CD4-positive, alpha-beta T cell treated with Interferon alpha-2 for 1 hour (primary cell): ENCODE measurements around the gene LMOD1.
A peak's percentile ranks its signal among the peaks of the same experiment; 100 is the strongest.
"Not testable (repeated sequence)": the region's sequence is repeated elsewhere in the genome, so short reads cannot be mapped to it uniquely, and the experiment has no call there.

ENCODE experiments used
- DNase-seq, 2 donors: peaks; one replicate each; pipeline ENCODE4 v3.0.0-alpha.2; 2020 to 2022

LMOD1 gene

DNA sequence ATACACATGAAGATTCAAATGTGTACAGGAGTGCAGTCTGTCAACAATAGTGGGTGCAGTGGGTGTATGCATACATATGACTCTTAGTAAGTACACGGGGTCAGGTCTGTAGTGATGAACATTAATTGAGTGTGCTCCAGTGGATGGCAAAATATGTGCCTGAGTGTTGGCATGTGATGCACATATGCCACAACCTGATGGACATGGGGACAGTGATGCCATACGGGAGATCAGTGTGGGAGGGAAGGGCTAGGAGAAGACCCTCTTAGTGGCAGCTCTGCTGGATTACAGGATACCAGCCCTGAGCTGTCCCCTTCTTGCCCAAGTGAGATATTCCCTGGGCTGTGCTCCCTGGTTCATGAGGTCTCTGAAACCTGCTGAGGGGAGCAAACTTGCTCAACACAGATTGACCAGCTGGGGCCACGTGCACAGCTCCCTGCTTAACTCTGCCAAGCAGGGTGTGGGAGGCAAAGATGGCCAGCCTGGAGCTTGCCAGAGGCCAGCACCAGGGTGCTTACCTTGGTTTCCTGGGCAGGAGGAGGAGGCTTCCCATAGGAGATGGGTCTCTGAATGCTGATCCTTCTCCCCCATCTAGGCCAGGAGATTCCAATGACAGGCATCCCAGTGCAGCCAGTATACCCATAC lies 55.4 kb downstream of the LMOD1 start:
- DNase-seq = no peak

DNA sequence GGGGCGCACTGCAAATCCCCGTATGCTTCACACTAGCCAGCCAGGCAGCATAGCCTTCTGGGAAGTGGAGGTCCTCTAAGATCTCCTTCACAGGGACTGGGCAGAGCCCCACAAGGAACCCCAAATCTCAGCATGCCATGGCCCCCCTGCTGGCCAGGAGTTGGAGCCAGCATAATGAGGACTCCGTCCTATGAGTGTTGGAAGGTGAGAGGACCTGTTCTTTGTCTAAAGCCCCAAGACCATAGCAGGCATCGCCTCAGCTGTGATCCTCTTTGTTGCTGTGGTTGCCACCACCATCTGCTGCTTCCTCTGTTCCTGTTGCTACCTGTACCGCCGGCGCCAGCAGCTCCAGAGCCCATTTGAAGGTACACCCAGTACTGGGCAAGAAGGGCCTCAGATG lies 56.1 kb downstream of the LMOD1 start:
- DNase-seq = no peak

DNA sequence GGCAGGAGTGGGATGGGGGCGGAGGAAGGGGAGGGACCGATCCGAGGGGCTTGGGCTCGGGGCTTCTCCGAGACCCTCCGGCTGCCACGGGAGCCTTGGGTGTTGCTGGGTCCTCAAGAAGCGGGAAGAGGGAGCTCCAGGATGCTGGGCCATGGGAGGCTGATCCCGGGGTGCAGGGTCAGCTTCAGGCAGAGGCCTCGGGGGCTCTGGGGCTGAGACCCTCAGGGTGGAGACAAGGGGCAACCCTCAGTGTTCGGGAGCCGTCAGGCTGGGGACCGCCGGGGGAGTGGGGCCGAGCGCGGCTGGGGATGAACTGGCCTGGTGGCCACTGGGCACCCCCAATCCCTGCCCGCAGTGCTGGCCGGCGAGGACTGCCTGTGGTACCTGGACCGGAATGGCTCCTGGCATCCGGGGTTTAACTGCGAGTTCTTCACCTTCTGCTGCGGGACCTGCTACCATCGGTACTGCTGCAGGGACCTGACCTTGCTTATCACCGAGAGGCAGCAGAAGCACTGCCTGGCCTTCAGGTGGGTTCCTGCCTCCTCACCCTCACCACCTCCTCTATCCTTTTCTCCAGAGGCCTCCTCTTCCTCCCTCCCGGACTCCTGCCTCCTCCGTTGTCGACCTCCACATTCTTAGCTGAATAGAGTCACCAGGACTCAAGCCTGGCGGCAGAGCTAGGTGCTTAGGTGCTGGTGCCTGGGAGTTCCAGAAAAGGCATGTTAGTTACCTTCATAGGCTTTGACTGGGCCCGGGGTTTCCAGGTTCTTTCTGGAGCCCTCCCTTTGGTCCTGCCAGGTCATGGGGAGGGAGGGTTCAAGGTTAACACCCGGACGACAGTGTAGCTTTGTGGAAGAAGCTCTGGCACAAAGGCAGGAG lies 57.0 kb downstream of the LMOD1 start:
- no peak for DNase-seq

DNA sequence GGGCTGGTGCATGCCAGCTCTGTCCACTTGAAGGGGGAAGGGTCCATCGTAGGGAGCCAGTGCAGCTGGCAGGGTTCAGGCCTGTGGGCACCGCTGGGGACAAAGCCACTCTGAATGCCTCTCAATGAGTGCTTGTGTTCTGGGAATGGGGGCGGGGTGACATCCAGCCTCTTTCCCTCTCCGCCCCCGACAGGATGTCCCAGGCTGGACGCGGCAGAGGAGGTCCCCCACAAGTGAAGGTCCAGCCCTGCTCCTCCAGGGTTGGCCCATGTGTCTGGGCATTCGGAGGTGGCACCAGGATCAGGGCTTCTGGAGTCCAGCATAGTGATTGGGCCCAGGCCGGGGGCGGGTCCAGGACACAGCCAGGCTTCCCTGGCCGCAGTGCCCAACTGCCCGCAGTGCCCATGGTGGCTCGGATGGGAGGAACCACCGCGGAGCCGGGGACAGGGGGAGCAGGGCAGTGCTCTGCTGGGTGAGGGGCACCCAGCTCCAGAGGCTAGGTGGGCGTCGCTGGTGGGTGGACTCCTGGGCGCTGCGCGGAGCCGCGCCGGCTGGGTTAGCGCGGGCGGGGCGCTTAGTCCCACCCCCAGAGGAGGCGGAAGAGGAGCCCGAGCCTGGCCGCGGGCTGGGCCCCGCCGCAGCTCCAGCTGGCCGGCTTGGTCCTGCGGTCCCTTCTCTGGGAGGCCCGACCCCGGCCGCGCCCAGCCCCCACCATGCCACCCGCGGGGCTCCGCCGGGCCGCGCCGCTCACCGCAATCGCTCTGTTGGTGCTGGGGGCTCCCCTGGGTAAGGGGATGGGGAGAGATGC lies 57.9 kb downstream of the LMOD1 start, which contains the start of gene SHISA4:
Gene SHISA4 (plus strand): TSS at position 617 of the 808 bp plus-strand sequence. CDS start 97 bp downstream, at position 714.
- DNase-seq = peak in 1 of 2 donors; percentile 23

DNA sequence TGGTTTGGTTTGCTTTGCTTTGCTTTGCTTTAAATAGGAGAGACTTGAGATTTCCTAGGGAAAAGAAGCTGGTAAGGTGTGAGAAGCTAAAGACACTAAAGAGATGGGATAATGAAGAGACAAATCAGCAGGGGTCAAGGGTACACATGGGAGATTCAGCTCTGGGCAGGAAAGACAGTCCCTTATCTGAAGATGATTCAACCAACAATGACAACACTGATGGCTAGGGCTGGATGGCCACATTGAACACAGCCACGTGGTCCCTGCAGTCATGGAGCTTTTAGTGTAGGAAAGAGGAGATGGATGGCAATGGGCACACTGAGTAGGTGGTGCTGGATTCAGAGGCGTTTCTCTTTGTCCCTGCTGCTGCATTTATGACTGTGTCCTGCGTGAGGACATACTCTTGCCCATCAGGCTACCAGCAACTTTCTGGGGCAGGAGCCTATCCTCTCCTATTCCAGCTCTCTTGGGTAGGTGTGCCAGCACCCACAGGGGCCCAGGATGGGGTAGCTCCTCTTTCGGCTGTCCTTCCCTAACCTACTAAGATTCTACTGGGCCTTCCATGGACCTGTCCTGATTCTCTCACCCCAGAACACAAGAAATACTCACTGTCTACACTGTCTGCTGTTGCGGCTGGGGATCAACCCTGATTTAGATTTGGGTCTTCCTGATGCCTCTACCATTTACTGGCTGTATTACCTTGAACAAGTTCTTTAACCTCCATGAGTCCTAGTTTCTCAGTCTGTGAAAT lies 59.1 kb downstream of the LMOD1 start:
- DNase-seq = no peak

DNA sequence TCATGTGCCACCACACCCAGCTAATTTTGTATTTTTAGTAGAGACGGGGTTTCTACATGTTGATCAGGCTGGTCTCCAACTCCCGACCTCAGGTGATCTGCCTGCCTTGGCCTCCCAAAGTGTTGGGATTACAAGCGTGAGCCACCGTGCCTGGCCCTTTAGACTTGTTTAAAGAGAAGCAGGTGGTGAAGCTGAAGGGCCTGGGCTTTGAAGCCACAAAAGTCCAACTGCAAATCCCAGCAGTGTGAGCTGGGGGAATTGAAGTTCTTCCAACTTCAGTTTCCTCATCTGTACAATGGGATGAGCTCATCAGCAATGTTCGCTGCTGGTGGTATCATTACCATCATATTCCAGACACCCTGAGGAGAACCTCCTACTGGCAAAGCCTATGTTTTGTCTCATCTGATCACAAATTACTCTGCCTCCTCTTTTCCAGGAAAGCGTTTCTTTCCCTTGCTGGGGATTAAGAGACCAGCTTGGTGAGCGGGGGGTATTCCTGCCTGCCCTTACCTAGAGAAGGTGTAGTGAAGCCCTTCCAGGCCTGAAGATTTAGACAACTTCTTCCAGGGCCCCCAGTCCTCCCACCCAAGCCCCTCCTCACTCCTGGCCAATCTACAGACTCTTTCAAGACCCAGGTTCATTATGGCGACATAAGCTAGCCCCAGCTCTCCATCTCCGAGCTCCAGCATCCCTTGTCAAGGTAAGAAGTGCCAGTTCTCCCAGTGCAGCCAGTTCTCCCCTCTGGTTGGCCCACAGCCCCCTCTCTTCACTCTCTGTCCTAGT lies 60.1 kb downstream of the LMOD1 start:
- no peak for DNase-seq

DNA sequence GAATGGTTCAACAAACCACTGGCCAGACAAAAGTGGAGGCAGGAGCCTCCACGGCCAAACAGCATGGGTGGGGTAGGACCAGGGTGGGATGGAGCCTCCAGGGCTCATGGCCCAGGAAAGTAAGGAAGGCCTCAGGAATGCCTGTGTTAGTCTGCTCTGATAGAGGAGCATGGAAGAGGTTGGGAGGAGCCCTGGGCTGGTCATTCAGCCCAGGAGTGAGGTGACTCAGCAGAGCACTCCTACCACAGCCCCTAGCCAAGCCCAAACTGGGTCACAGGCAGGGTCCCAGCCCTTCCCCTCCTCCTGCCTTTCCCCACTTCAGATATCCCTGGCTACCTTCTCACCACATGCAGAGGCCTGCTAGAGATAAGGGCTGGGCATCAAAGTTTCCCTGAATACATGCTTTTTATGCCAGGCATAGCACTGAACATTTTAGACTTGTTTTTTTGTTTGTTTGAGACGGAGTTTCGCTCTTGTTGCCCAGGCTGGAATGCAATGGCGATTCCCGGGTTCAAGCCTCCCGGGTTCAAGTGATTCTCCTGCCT lies 60.7 kb downstream of the LMOD1 start:
- no peak for DNase-seq

DNA sequence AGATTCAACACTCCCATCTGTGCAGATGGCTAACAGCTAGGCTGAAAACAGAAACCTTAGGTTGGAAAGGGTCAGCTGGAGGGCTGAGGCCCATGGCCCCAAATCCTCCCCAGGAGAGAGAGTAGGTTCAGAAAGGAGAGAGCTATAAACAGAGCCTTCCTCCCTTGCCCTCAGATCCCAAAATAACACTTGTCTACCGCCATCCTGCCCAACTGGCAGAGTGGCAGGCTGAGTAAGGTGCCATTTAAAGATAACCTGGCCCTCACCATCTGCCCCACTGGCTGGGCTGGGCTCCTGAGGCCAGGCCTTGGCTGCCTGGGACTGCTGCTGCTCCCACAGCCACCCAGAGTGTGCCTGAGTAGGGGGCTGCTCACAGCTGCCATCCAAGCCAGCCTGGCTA lies 61.9 kb downstream of the LMOD1 start:
- no peak for DNase-seq

DNA sequence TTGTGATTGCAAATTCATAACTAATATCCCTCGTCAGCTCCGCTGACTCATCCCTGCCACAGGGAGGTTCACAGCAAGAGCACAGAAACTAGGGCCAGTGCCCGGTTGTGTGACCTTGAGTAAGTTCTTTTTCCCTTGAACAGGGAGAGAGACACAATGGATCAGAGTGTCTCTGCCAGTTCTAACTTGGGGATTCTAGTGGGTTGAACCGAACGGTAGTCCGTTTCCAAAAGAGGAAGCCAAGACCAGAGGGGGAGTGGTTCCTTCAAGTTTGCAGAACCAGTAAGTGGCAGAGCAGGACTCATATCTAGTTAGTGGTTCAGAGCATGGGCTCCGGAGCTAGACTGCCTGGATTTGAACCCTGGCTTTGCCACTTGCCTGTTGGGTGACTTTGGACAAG lies 62.6 kb downstream of the LMOD1 start:
- DNase-seq = peak in 1 of 2 donors; percentile 7

DNA sequence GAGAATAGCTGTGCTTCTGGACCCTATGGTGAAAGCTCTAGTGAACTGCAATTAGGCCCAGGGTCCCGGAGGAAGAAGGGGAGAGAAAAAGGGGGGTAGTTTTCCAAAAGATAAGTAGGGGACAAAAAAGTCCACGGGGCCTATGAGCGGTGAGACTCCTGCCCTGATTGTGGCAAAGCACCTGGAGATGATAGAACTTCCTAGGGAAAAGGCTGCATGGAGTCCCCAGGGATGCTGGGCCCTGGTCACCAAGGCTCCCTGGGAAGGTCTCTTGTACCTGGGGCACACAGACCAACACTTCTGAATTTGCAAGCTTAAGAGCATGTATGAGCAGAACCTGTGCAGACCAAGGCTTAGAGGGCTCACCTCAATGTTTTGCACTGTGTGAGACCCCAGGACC lies 63.1 kb downstream of the LMOD1 start:
- no peak for DNase-seq

DNA sequence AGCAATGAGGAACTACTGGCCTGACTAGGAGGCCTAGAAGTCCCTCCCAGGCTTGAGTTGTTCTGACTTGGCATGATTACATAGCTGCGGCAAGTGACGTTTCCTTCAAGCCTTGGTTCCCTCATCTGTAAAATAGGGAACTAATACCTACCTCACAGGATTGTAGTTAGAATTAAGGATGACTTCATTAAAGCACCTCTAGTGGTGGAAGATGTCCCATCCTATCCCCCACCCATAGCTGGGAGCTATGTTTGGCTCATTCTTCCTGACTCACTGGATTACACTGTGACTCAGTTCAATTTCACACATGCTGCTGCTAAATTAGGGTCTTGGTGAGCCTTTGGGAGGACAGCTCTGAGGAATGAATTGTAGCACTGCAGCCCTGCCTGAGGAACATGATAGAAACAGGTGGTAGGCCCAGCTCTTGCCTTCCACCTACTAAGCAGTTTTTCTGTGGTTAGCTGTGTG lies 63.6 kb downstream of the LMOD1 start:
- peak; percentile 22 to 58 for DNase-seq

DNA sequence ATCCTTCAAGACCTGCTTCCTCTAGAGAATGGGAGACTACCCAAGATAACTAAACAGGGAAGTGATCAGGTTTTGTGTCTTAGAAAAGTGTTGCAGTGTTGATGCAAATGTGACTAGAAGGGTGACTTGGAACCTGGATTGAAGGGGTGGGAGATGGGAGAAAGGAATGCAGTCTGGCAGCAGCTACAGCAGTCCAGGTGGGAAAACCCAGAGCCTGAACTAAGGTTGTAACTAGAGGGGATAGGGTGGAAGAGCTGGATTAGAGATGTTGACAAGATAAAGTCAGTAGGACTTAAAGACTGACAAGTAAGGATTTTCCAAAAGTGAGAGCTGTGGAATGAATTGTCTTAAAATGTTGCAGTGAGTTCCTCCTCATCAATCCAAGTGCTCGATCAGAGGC lies 64.7 kb downstream of the LMOD1 start:
- DNase-seq = no peak

DNA sequence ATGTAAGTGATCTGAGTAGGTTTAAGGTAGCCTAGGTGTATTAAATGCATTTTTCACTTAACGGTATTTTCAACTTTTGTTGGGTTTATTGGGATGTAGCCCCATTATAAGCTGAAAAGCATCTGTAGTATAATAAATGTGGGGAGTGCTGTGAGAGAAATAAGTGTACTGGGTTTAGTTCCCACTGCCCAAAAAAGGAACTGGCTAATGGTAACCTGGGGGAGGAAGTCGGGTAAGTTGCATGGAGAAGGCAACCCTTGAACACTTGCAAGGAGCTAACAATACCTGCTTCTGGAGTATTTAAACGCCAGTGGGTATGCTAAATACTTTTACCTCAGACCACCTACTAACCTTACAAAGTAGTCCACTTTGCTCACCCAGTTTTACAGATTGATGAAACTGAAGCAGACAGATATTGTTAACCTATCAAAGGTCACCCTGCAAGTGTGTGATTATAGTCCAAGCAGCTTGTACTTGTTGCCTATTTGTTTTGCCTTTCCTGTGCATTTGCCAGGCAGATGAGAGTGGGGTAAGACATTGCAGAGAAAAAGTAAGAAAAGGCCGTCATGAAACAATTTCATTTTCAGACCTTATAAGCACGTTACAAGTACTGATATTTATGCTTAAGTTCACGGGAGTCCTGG lies 65.3 kb downstream of the LMOD1 start:
- DNase-seq = no peak

DNA sequence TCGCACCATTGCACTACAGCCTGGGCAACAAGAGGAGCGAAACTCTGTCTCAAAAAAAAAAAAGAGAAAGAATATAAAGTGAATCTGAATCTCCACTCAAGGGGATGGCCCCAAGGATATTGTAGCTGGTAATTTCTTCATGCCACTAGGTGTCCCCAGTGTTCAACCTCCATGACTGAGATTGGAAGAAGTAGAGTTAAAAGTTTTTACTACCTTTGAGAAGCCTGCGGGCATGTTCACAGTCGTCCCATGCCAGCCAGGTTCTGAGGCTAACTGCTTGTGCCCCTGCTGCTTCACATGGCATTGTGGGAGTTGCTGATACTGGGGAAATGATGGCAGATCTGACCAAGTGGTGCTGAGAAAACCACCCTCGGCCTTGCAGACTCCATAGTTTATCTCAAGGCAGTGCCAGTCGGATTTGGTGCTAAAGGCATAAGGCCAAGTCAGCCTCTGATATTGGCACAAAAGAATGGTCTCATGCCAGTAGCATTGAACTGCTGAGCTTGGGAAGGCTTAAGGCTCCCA lies 68.4 kb downstream of the LMOD1 start:
- DNase-seq = peak in 1 of 2 donors; percentile 32

DNA sequence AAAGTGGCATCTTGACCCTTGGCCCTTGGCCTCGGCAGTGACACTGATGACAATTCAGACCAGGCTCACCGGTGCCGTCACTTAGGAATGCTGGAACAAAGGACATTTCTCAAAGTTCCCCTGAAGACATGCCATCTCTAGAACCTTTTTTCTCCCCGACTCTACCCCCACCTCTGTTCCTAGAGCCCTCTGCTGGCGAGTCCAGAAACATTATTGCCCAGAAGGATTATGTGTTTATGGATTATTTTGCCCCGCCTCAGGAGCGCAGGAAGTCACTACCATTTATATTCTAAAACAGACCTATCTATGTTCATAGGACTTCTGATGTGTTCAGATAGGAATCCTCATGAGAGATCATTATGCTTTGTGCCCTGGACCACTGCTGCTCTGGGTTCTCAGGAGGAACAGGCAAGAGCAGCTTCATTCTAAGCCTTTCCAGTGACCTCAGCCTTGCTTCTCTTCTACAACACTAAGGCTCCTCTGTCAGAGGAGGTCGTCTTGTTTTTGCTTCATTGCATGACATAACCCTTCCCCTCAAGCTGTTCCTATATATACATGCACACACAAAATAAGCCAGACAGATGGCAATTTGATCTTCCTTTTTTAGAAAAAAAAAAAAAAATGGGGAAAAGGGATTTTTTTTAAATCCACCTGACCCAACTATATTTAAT lies 70.1 kb downstream of the LMOD1 start:
- DNase-seq = no peak

DNA sequence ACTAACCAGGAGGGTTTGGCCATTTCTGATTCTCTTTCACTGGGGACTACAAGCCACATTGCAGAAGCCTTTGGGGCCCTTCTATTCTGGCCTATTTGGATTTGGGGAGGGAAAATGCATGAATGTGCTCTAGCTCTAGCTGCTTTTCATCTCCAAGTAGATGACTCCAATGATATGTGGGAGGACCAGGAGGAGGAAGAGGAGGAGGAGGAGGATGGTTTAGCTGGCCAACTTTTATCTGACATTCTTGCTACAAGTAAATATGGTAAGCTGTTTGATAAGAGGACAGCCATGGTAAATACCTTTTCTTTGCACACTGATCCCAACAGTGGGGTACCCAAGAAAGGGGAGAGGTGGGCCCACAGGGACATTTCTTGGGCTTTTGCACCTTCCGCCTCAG lies 71.7 kb downstream of the LMOD1 start:
- DNase-seq = no peak

DNA sequence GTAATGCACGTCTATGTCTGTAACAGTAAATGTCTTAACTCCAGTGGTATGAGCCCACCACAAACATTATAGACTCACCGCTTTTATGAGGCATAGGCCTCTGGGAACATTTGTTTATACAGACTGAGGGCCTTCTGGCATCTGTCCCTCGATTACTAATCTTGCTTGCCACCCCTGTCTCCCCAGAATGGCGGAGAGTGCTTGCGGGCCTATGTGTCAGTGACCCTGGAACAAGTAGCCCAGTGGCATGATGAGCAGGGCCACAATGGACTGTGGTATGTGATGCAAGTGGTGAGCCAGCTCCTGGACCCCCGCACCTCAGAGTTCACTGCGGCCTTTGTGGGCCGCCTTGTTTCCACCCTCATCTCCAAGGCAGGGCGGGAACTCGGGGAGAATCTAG lies 76.0 kb downstream of the LMOD1 start:
- DNase-seq = no peak

DNA sequence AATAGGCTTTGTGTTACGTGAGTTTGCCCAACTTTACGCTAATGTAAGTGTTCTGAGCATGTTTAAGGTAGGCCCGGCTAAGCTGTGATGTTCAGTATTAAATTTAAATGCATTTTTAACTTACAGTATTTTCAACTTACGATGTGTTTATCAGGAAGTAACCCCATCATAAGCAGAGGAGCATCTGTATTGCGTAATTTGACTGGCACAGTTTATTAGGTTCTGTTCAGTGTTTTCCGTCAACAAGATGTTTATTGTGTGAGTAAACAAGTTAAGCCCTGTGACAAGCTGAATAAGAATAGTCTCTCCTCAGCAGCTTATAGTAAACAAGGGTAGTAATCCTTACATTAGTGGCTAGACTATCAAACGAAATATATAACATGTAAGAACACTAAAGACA lies 84.9 kb downstream of the LMOD1 start:
- no peak for DNase-seq

DNA sequence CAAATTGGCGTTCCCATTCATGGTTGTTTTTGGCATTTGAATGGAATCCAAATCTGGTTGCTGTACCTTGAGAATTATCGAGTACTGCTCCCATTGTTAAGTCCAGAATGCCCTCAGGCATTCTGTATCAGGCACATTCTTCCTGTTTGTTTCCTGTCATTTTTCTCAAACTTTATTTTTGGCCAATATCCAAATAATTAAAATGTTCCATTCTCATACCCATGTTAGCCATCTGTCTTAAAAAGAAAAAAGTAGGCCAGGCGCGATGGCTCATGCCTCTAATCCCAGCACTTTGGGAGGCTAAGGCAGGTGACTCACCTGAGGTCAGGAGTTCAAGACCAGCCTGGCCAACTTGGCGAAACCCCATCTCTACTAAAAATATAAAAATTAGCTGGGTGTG lies 86.9 kb downstream of the LMOD1 start:
- no peak for DNase-seq

DNA sequence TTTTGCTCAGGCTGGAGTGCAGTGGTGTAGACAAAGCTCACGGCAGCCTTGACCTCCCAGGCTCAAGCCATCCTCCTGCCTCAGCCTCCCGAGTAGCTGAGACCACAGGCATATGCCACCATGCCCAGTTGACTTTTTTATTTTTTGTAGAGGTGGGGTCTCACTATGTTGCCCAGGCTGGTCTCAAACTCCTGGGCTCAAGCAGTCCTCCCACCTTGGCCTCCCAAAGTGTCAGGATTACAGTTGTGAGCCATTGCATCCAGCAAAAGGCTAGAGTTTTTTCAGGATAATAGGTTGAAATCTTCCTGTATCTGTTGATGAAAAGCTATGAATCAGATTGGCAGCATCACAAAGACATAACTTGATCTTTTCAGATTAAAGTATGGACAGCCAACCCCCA lies 89.6 kb downstream of the LMOD1 start:
- not testable (repeated sequence) for DNase-seq
